K562 (cell line): ENCODE results near the gene KLHDC7B. TPM values are rescaled to one million over a fixed set of nuclear protein-coding genes. Genes with fewer than 3 reads are reported as not detected.

ENCODE experiments used
- CREB1 ChIP-seq, 2 experiments: sonication (generic) in 1 of 2; formaldehyde crosslinking in 1 of 2; IDR thresholded peaks; 2 replicates each; pipeline versions ENCODE4 v1.6.1 to v1.8.0; 2012 to 2022; ENCODE audit warnings: inconsistent platforms in 1 of 2, mild to moderate bottlenecking in 1 of 2, missing genetic modification reagents in 1 of 2, moderate library complexity in 1 of 2
- FOXM1 ChIP-seq, 2 experiments: fragments of 450-650 bp in 1 of 2; sonication (generic) in 1 of 2; formaldehyde crosslinking in 1 of 2; IDR thresholded peaks; 2 replicates each; pipeline versions ENCODE4 v1.6.1 to v1.9.0; 2017 to 2022; ENCODE audit warnings: low read depth in 2 of 2, mild to moderate bottlenecking in 2 of 2, missing genetic modification reagents in 1 of 2, moderate library complexity in 1 of 2
- GABPB1 ChIP-seq: sonication (generic); formaldehyde crosslinking; IDR thresholded peaks from 2 replicates; pipeline ENCODE4 v1.8.0; 2022; ENCODE audit warnings: mild to moderate bottlenecking, missing genetic modification reagents
- HDAC1 ChIP-seq, 2 experiments: fragments of 450-650 bp; IDR thresholded peaks; 2 replicates each; pipeline ENCODE4 v1.6.1; 2016 to 2017; ENCODE audit warnings: inconsistent platforms in 1 of 2, mild to moderate bottlenecking in 1 of 2, moderate library complexity in 1 of 2
- MYBL2 ChIP-seq, 2 experiments: fragments of 450-650 bp in 1 of 2; sonication (generic) in 1 of 2; formaldehyde crosslinking in 1 of 2; IDR thresholded peaks; 2 replicates each; pipeline versions ENCODE4 v1.6.1 to v1.8.1; 2017 to 2022; ENCODE audit warnings: borderline replicate concordance in 1 of 2, inconsistent platforms in 1 of 2, low read depth in 1 of 2, mild to moderate bottlenecking in 1 of 2, missing genetic modification reagents in 1 of 2, moderate library complexity in 1 of 2
- NBN ChIP-seq: fragments of 450-650 bp; IDR thresholded peaks from 2 replicates; pipeline ENCODE4 v1.6.1; 2016; ENCODE audit warnings: low read depth, mild to moderate bottlenecking
- NCOA1 ChIP-seq: fragments of 450-650 bp; IDR thresholded peaks from 2 replicates; pipeline ENCODE4 v1.6.1; 2016; ENCODE audit warnings: low read depth
- SRF ChIP-seq, 2 experiments: fragments of 250-450, 450-650 bp in 1 of 2; sonication (Bioruptor Pico) in 1 of 2; sonication (generic) in 1 of 2; formaldehyde crosslinking; IDR thresholded peaks; 2 replicates each; pipeline versions ENCODE4 v1.5.0 to v1.5.1; 2020 to 2022; ENCODE audit warnings: mild to moderate bottlenecking in 1 of 2, missing genetic modification reagents in 1 of 2
- ZFX ChIP-seq: sonication (generic); formaldehyde crosslinking; IDR thresholded peaks from 2 replicates; pipeline ENCODE4 v1.8.0; 2022; ENCODE audit warnings: mild to moderate bottlenecking, missing genetic modification reagents, moderate library complexity
- ZNF274 ChIP-seq: IDR thresholded peaks from 2 replicates; pipeline ENCODE4 v1.6.1; 2011; ENCODE audit warnings: low read depth, mild to moderate bottlenecking, low read length, moderate library complexity, borderline replicate concordance
- polyA plus RNA-seq, 8 experiments: library from polyadenylated mRNA; depleted of rRNA in 4 of 8; stranded (reverse) in 5 of 8; unstranded in 3 of 8; fragments of >200 nt; fragmentation: Nextera tagmentation in 2 of 8; fragmentation: Illumina TruSeq in 1 of 8; extraction: Ambion mirVana in 2 of 8; extraction: Trizol in 1 of 8; gene quantifications; 2 replicates each; pipeline versions ENCODE4 v1.2.1 to v1.2.3, GENCODE V29; 2011 to 2014; ENCODE audit warnings: inconsistent platforms in 1 of 8, missing spikeins in 1 of 8
- total RNA-seq, 7 experiments: library from RNA; depleted of rRNA in 6 of 7; stranded (reverse); fragments of >200 nt in 6 of 7; fragmentation: Illumina TruSeq in 2 of 7; extraction: Trizol in 2 of 7; gene quantifications; 2 replicates each; pipeline versions ENCODE4 v1.2.1 to v1.2.3, GENCODE V29; 2011 to 2021; ENCODE audit warnings: low replicate concordance in 1 of 7
- TF ChIP-seq, protein P1 (sequence below): sonication (generic); formaldehyde crosslinking; IDR thresholded peaks from 2 replicates; pipeline ENCODE4 v1.8.0; 2023; ENCODE audit warnings: mild to moderate bottlenecking, missing genetic modification reagents
- TF ChIP-seq, protein P2 (sequence below): fragments of 250-450 bp; sonication (Bioruptor Pico); IDR thresholded peaks from 2 replicates; pipeline ENCODE4 v1.5.0; 2020; ENCODE audit warnings: mild to moderate bottlenecking, borderline replicate concordance
- TF ChIP-seq, protein P3 (sequence below): sonication (generic); formaldehyde crosslinking; IDR thresholded peaks from 2 replicates; pipeline ENCODE4 v1.9.0; 2022; ENCODE audit warnings: mild to moderate bottlenecking, missing genetic modification reagents
- TF ChIP-seq, protein P4 (sequence below): sonication (generic); formaldehyde crosslinking; IDR thresholded peaks from 2 replicates; pipeline ENCODE4 v1.8.0; 2022; ENCODE audit warnings: mild to moderate bottlenecking, low read depth, missing genetic modification reagents
- TF ChIP-seq, protein P5 (sequence below): fragments of 450-650 bp; IDR thresholded peaks from 2 replicates; pipeline ENCODE4 v1.6.1; 2016; ENCODE audit warnings: borderline replicate concordance

The KLHDC7B gene
- total and polyA plus RNA-seq, 9 of the 15 experiments (the other 6 are each of a cell fraction or from before 2014, with no cell fraction given), result 0.04 to 0.22 (median 0.05) TPM; not detected in 4

DNA sequence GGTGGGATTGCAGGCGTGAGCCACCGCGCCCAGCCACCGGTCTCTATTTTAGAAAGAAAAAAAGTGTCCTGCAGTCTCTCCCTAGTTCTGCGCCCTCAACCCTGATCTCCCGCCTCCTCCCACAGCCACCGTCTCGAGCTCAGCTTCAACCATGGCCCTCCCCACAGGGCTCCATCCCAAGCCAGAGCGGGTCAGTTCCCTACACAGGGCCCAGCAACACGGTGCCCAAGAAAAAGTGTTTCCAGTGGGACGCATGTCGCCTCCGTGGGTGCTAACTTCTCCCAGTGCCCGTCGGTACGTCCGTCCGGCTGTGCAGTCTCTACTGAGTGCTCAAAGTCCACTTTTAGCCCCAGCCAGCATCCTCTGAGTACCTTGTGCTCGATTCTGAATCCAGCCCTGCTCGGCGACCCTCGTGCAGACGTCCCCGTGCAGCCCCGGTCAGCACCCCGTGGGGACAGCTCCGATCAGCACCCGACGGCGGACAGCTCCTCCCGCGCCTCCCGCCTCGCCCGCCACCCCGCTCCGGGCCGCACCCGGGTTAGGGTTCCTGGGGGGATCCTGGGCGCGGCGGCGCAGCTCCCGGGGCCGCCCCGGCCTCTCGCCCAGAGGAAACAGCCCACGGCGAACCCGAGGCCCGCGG is 54.2 kb downstream of the KLHDC7B start (continued):
- TF ChIP-seq, protein P1, sequence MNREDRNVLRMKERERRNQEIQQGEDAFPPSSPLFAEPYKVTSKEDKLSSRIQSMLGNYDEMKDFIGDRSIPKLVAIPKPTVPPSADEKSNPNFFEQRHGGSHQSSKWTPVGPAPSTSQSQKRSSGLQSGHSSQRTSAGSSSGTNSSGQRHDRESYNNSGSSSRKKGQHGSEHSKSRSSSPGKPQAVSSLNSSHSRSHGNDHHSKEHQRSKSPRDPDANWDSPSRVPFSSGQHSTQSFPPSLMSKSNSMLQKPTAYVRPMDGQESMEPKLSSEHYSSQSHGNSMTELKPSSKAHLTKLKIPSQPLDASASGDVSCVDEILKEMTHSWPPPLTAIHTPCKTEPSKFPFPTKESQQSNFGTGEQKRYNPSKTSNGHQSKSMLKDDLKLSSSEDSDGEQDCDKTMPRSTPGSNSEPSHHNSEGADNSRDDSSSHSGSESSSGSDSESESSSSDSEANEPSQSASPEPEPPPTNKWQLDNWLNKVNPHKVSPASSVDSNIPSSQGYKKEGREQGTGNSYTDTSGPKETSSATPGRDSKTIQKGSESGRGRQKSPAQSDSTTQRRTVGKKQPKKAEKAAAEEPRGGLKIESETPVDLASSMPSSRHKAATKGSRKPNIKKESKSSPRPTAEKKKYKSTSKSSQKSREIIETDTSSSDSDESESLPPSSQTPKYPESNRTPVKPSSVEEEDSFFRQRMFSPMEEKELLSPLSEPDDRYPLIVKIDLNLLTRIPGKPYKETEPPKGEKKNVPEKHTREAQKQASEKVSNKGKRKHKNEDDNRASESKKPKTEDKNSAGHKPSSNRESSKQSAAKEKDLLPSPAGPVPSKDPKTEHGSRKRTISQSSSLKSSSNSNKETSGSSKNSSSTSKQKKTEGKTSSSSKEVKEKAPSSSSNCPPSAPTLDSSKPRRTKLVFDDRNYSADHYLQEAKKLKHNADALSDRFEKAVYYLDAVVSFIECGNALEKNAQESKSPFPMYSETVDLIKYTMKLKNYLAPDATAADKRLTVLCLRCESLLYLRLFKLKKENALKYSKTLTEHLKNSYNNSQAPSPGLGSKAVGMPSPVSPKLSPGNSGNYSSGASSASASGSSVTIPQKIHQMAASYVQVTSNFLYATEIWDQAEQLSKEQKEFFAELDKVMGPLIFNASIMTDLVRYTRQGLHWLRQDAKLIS (CRISPR knock-in tag), result peak; percentile 82; the same call in 1 of the 2 replicates
- TF ChIP-seq, protein P2, sequence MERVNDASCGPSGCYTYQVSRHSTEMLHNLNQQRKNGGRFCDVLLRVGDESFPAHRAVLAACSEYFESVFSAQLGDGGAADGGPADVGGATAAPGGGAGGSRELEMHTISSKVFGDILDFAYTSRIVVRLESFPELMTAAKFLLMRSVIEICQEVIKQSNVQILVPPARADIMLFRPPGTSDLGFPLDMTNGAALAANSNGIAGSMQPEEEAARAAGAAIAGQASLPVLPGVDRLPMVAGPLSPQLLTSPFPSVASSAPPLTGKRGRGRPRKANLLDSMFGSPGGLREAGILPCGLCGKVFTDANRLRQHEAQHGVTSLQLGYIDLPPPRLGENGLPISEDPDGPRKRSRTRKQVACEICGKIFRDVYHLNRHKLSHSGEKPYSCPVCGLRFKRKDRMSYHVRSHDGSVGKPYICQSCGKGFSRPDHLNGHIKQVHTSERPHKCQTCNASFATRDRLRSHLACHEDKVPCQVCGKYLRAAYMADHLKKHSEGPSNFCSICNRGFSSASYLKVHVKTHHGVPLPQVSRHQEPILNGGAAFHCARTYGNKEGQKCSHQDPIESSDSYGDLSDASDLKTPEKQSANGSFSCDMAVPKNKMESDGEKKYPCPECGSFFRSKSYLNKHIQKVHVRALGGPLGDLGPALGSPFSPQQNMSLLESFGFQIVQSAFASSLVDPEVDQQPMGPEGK, result no peak
- TF ChIP-seq, protein P3, sequence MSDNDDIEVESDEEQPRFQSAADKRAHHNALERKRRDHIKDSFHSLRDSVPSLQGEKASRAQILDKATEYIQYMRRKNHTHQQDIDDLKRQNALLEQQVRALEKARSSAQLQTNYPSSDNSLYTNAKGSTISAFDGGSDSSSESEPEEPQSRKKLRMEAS (CRISPR knock-in tag), result peak; percentile 89
- TF ChIP-seq GABPB1 (CRISPR knock-in tag) (peak; percentile 81), SRF (CRISPR knock-in tag; IDR thresholded peaks at IDR 0.05) (peak in 1 of 2 experiments; percentile 90; a peak in 2 of 4 replicates), FOXM1 (IDR thresholded peaks at IDR 0.05; ENCODE audit: low read depth) (no peak), FOXM1 (CRISPR knock-in tag; IDR thresholded peaks at IDR 0.05; ENCODE audit: low read depth) (0 out of 2 replicates have a peak, but pooled peaks have one; percentile 78), HDAC1 (IDR thresholded peaks at IDR 0.05) (peak; percentile 17 to 94; a peak in 3 of 4 replicates), ZNF274 (no peak), CREB1 (IDR thresholded peaks at IDR 0.05) (no peak), CREB1 (CRISPR knock-in tag; IDR thresholded peaks at IDR 0.05) (peak; percentile 75), NBN (no peak), MYBL2 (IDR thresholded peaks at IDR 0.05; ENCODE audit: low read depth) (no peak), MYBL2 (CRISPR knock-in tag; IDR thresholded peaks at IDR 0.05; ENCODE audit: borderline replicate concordance) (peak; percentile 59; the same call in 1 of the 2 replicates), NCOA1 (peak; percentile 98), ZFX (peak; percentile 37)
- TF ChIP-seq, protein P4, sequence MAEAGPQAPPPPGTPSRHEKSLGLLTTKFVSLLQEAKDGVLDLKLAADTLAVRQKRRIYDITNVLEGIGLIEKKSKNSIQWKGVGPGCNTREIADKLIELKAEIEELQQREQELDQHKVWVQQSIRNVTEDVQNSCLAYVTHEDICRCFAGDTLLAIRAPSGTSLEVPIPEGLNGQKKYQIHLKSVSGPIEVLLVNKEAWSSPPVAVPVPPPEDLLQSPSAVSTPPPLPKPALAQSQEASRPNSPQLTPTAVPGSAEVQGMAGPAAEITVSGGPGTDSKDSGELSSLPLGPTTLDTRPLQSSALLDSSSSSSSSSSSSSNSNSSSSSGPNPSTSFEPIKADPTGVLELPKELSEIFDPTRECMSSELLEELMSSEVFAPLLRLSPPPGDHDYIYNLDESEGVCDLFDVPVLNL (CRISPR knock-in tag), result peak; percentile 91
- TF ChIP-seq, protein P5, sequence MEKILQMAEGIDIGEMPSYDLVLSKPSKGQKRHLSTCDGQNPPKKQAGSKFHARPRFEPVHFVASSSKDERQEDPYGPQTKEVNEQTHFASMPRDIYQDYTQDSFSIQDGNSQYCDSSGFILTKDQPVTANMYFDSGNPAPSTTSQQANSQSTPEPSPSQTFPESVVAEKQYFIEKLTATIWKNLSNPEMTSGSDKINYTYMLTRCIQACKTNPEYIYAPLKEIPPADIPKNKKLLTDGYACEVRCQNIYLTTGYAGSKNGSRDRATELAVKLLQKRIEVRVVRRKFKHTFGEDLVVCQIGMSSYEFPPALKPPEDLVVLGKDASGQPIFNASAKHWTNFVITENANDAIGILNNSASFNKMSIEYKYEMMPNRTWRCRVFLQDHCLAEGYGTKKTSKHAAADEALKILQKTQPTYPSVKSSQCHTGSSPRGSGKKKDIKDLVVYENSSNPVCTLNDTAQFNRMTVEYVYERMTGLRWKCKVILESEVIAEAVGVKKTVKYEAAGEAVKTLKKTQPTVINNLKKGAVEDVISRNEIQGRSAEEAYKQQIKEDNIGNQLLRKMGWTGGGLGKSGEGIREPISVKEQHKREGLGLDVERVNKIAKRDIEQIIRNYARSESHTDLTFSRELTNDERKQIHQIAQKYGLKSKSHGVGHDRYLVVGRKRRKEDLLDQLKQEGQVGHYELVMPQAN, result peak; percentile 75; the same call in 1 of the 2 replicates
